SJCRH30 (cell line): ENCODE data around the gene CDH22. TPM values are rescaled to one million over a fixed set of nuclear protein-coding genes. Genes with fewer than 3 reads are reported as not detected.

Experiments used
- total RNA-seq: library from RNA; depleted of rRNA; stranded (reverse); fragments of >200 nt; shearing (Covaris generic); gene quantifications from 2 replicates; pipeline ENCODE4 v1.2.3, GENCODE V29; 2014; rRNA removed

CDH22 gene
- total RNA-seq, 1 experiment from 2014 or later: 0.06 TPM

Other genes with a start within 250 kb of the CDH22 start
- 49.5 and 50.5 TPM in 2 replicates for gene NCOA5, start 218.5 kb downstream of the CDH22 start, total RNA-seq
- 0.10 and 0.12 TPM in 2 replicates for gene CD40, start 190.2 kb downstream of the CDH22 start, total RNA-seq
- gene ELMO2, start 98.1 kb upstream of the CDH22 start, total RNA-seq: 51.6 and 54.5 TPM in 2 replicates
- 0.32 and 0.35 TPM in 2 replicates for gene ZNF334, start 205.1 kb upstream of the CDH22 start, total RNA-seq
- gene OCSTAMP, start 242.2 kb upstream of the CDH22 start, total RNA-seq: not detected in 2 replicates